C4-2B (cell line): Measurements from ENCODE around the gene RBPMS2.

ENCODE experiments used
- H3K27ac ChIP-seq: fragments of 450-650 bp; 2 replicates; pipeline ENCODE4 v1.5.1; 2017
- ZFX ChIP-seq: fragments of 450-650 bp; IDR thresholded peaks from 2 replicates; pipeline ENCODE4 v1.6.1; 2017
- TF ChIP-seq, protein P1 (sequence below): fragments of 450-650 bp; conservative IDR thresholded peaks from 2 replicates; pipeline ENCODE4 v1.5.1; 2017; ENCODE audit warnings: mild to moderate bottlenecking

The RBPMS2 gene

DNA sequence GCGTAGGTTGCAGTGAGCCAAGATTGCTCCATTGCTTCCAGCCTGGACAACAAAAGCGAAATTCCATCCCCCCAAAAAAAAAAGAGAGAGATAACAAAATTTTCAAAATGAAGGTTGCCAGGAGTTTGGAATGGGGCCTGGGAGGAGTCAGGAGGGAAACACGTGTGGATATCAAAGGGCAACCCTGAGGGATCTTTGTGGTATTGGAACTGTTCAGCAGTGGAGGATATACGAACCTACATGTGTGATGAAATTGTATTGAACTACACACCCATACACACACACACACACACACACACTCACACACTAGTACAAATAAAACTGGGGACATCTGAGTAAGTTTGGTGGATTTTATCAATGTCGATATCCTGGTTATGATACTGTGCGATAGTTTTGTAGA, 61.8 kb downstream of the RBPMS2 start:
- TF ChIP-seq, protein P1, sequence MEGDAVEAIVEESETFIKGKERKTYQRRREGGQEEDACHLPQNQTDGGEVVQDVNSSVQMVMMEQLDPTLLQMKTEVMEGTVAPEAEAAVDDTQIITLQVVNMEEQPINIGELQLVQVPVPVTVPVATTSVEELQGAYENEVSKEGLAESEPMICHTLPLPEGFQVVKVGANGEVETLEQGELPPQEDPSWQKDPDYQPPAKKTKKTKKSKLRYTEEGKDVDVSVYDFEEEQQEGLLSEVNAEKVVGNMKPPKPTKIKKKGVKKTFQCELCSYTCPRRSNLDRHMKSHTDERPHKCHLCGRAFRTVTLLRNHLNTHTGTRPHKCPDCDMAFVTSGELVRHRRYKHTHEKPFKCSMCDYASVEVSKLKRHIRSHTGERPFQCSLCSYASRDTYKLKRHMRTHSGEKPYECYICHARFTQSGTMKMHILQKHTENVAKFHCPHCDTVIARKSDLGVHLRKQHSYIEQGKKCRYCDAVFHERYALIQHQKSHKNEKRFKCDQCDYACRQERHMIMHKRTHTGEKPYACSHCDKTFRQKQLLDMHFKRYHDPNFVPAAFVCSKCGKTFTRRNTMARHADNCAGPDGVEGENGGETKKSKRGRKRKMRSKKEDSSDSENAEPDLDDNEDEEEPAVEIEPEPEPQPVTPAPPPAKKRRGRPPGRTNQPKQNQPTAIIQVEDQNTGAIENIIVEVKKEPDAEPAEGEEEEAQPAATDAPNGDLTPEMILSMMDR, result no peak
- TF ChIP-seq ZFX, result no peak
- H3K27ac ChIP-seq, result no peak overlapping the region

DNA sequence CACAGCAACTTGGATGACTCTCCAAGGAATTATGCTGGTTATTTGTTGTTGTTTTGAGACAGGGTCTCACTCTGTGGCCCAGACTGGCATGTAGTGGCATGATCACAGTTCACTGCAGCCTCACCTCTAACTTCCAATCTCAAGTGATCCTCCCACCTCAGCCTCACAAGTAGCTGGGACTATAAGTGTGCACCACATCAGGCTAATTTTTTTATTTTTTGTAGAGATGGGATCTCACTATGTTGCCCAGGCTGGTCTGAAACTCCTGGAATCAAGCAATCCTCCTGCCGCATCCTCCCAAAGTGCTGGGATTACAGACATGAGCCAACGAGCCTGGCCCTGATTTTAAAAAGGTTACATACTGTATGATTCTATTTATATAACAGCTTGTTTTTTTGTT, 63.0 kb downstream of the RBPMS2 start:
- no peak for TF ChIP-seq ZFX
- TF ChIP-seq, protein P1, result no peak
- no peak overlapping the region for H3K27ac ChIP-seq

DNA sequence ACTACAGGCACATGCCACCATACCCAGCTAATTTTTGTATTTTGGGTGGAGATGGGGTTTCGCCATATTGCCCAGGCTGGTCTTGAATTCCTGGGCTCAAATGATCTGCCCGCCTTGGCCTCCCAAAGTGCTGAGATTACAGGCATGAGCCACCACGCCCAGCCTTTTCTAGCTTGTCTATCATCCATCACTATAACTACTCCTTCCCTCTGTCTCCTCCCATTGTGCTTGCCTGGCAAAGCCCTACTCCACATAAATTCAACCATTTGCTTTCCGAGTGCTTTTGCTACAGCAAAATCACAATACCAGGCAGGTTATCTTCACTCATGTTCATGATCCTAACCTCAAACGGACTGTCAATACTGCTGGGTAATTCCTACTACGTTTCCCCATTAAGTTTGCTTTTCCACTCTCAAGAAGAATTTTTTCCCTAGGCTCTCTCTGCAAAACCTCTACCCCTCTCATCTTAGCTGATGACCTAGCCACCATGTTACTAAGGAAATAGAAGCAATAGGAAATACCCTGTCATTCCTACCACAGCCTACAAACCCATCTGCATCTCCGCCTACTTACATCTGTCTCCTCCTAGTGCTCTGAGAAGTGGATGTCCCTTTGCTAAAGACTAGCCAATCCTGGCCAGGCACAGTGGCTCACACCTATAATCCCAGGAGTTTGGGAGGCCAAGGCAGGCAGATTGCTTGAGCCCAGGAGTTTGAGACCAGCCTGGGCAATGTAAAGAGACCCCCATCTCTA, 64.5 kb downstream of the RBPMS2 start:
- no peak for TF ChIP-seq ZFX
- TF ChIP-seq, protein P1, result no peak
- no peak overlapping the region for H3K27ac ChIP-seq

DNA sequence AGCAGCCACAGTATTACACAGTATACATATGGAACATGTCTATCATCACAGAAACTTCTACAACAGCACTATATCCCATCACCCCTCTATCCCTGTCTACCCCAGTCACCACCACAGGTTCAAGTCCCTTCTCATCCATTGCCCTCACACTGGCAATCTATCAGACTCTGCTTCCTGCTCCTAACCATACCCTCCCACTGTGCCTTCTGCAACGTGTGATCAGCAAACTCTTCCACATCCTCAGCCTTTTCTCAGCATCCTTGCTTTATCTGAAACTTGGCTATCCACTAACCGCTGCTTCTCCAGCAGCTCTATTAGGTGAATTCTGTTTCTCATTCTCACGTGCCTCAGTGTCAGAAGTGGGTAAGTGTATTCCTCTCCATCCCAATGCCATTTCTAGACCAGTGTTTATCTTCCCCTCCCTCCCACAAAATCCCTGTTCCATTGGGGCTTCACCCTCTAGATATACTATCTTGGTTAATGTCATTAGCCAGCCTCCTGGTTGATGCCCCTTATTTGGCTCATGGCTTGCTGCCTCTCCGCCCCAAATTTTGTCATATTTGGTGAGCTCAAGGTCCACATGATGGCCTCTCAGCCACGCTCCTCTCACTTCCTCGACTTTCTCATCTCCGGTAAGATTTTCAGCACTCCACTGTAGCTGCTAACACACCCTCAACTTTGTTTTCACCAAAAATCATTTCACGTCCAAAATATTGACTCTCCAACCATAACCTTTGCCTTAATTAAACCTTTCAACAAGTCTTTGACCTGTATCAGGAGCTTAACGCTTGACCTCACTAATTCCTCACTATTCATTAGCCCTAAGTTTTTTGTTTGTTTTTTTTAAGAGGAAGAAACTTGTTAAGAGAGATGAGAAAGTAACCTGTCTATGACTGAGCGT, 69.1 kb downstream of the RBPMS2 start:
- no peak for TF ChIP-seq ZFX
- TF ChIP-seq, protein P1, result no peak
- H3K27ac ChIP-seq, result no peak overlapping the region

DNA sequence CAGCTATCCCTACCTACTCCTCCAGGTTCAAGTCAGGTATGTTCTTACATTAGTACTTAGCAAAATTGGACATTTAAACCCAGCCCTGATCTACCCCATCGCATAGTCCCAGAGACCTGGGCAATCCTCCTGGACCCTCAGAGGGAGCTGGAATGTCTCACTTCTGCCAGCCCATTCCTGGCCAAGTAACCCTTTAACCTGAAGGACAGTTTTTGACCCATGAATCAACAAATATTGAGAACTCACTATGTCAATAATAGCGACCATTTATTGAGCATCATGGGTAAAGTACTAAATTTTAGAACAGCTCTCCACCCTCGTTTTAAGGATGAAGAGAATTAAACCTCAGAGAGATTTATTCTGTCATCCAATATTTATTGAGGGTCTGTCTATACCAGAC, 70.4 kb downstream of the RBPMS2 start:
- TF ChIP-seq, protein P1, result no peak
- TF ChIP-seq ZFX, result no peak
- H3K27ac ChIP-seq, result no peak overlapping the region

DNA sequence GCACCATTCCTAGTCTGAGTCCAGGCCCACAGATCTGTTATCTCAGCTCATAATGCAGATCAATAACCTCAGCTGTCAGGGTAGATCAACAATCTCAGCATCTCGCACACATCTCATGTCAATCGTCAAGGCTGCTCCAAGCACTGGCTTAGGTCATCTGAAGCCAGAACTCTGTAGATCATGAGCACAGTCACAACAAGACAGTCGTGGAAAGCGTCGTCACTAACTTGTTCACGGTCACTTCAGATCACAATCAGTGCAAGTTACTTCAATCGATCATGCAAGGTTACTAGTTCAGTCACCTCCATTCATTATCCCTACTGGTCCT, 71.8 kb downstream of the RBPMS2 start:
- TF ChIP-seq, protein P1, result no peak
- TF ChIP-seq ZFX, result no peak
- peak overlapping the region; percentile 86 for H3K27ac ChIP-seq
